ENCODE measurements around the gene MBD3L3. TPM values are rescaled to one million over a fixed set of nuclear protein-coding genes. Genes with fewer than 3 reads are reported as not detected.
A peak's percentile ranks its signal among the peaks of the same experiment; 100 is the strongest.
"Not testable (repeated sequence)": the region's sequence is repeated elsewhere in the genome, so short reads cannot be mapped to it uniquely, and the experiment has no call there.

MBD3L3 gene
- not detected for total RNA-seq
- not detected for total RNA-seq (2013)
- 0 to 0.08 (median 0) reads per million in 29 experiments for total RNA-seq

GRCh38 chr19:7058576-7058975 lies at the start of gene MBD3L3:
TSS of gene MBD3L3 (minus strand) at chr19:7058676. CDS start at chr19:7058605, 71 bp downstream.
- H3K4me3 Mint-ChIP-seq; ATAC-seq (replicated peaks in 1 of 4); H3K27ac Mint-ChIP-seq; H3K27ac ChIP-seq (ENCODE audit: low read length); H3K27me3 Mint-ChIP-seq; H3K9me3 ChIP-seq; H3K4me1 ChIP-seq (ENCODE audit: control insufficient read depth in 1 of 2, extremely low read depth in 1 of 2, insufficient read depth in 2 of 2, low read length in 2 of 2); H3K4me1 Mint-ChIP-seq; H3K36me3 ChIP-seq (ENCODE audit: control insufficient read depth in 2 of 2, extremely low read depth in 1 of 2, insufficient read depth in 1 of 2, low read length in 1 of 2); CTCF ChIA-PET; H3K4me3 ChIP-seq (ENCODE audit: control insufficient read depth in 1 of 2, extremely low read depth in 1 of 2, low read length in 1 of 2); H3K36me3 Mint-ChIP-seq; DNase-seq; H3K9me3 Mint-ChIP-seq; H3K27me3 ChIP-seq (replicated peaks in 1 of 2; ENCODE audit: control insufficient read depth in 2 of 2, extremely low read depth in 1 of 2, insufficient read depth in 2 of 2, low read length in 1 of 2); POLR2A ChIA-PET: not testable (repeated sequence)
- WGBS (ENCODE audit: insufficient coverage), result no CpG with 5 or more reads among the region's 8 CpGs

GRCh38 chr19:7106711-7107657 lies 48.5 kb upstream of the MBD3L3 start:
- Mint-ChIP-seq H3K4me1 (peaks cover 4 to 5% (median 4%) of the 10 kb centered on the region in 3 donors), H3K36me3 (no peaks in the 10 kb centered on the region), H3K27me3 (no peaks in the 10 kb centered on the region), H3K27ac (no peak overlapping the region), H3K9me3 (no peaks in the 10 kb centered on the region), H3K4me3 (no peak overlapping the region)
- no peak for ATAC-seq (replicated peaks in 1 of 4)
- Histone ChIP-seq H3K27me3 (replicated peaks in 1 of 2; ENCODE audit: control insufficient read depth in 2 of 2, extremely low read depth in 1 of 2, insufficient read depth in 2 of 2, low read length in 1 of 2) (peaks cover 0 to 5% of the 10 kb centered on the region in 2 experiments), H3K9me3 (no peaks in the 10 kb centered on the region), H3K4me3 (ENCODE audit: control insufficient read depth in 1 of 2, extremely low read depth in 1 of 2, low read length in 1 of 2) (no peak overlapping the region), H3K27ac (ENCODE audit: low read length) (no peak overlapping the region), H3K4me1 (ENCODE audit: control insufficient read depth in 1 of 2, extremely low read depth in 1 of 2, insufficient read depth in 2 of 2, low read length in 2 of 2) (peaks cover 0 to 3% of the 10 kb centered on the region in 2 experiments), H3K36me3 (ENCODE audit: control insufficient read depth in 2 of 2, extremely low read depth in 1 of 2, insufficient read depth in 1 of 2, low read length in 1 of 2) (no peaks in the 10 kb centered on the region)
- DNase-seq, result no peak
- ChIA-PET CTCF (no interaction called here), POLR2A (no interaction called here)
- 87% methylated on average over 10 of the region's 10 CpGs for WGBS (ENCODE audit: insufficient coverage)

- no peak for DNase-seq
- no peak overlapping the region for H3K4me3 Mint-ChIP-seq
- CTCF ChIA-PET, result no interaction called here
These were observed 46.4 kb upstream of the MBD3L3 start for GRCh38 chr19:7104747-7105447.

GRCh38 chr19:7101498-7102253 lies 43.2 kb upstream of the MBD3L3 start:
- DNase-seq, result peak in 3 of 35 experiments; percentile 11 to 44 (median 23)
- peaks cover 28 to 35% (median 29%) of the 10 kb centered on the region in 3 donors for H3K4me1 Mint-ChIP-seq
- H3K9me3 Mint-ChIP-seq, result peaks cover 4 to 12% (median 8%) of the 10 kb centered on the region in 3 donors
- Histone ChIP-seq H3K27ac (ENCODE audit: low read length) (no peak overlapping the region), H3K36me3 (ENCODE audit: control insufficient read depth in 2 of 2, extremely low read depth in 1 of 2, insufficient read depth in 1 of 2, low read length in 1 of 2) (no peaks in the 10 kb centered on the region), H3K4me1 (ENCODE audit: control insufficient read depth in 1 of 2, extremely low read depth in 1 of 2, insufficient read depth in 2 of 2, low read length in 2 of 2) (peaks cover 3 to 22% of the 10 kb centered on the region in 2 experiments), H3K27me3 (replicated peaks in 1 of 2; ENCODE audit: control insufficient read depth in 2 of 2, extremely low read depth in 1 of 2, insufficient read depth in 2 of 2, low read length in 1 of 2) (no peaks in the 10 kb centered on the region), H3K4me3 (ENCODE audit: control insufficient read depth in 1 of 2, extremely low read depth in 1 of 2, low read length in 1 of 2) (no peak overlapping the region), H3K9me3 (no peaks in the 10 kb centered on the region)
- peak overlapping the region; percentile 29 to 47 for H3K27ac Mint-ChIP-seq
- POLR2A ChIA-PET, result interaction anchor here in 1 of 2 donors (0.5 to 0.8 kb wide), 4 partner anchors 31 to 730 kb away, joined by 3 to 7 read pairs (median 5); partner anchors contain the start of gene ZNF557
- WGBS (ENCODE audit: insufficient coverage), result 90% methylated on average over 6 of the region's 19 CpGs
- peak overlapping the region; percentile 23 to 50 (median 46) for H3K4me3 Mint-ChIP-seq
- CTCF ChIA-PET, result interaction anchor here (0.6 to 2.7 kb wide), 20 partner anchors 31 to 1979 kb away, joined by 3 to 13 read pairs (median 4); partner anchors contain the start of genes GPR108 (in 1 of the 2) and ZNF557 (in 1 of the 2)
- peaks cover 4% of the 10 kb centered on the region for H3K36me3 Mint-ChIP-seq
- no peaks in the 10 kb centered on the region for H3K27me3 Mint-ChIP-seq
- ATAC-seq (replicated peaks in 1 of 4), result no peak

More at GRCh38 chr19:7104747-7105447, 46.4 kb upstream of the MBD3L3 start:
- Mint-ChIP-seq H3K4me1 (peaks cover 15 to 18% (median 16%) of the 10 kb centered on the region in 3 donors), H3K9me3 (no peaks in the 10 kb centered on the region), H3K27ac (no peak overlapping the region), H3K27me3 (no peaks in the 10 kb centered on the region), H3K36me3 (no peaks in the 10 kb centered on the region)
- H3K4me1 ChIP-seq (ENCODE audit: control insufficient read depth in 1 of 2, extremely low read depth in 1 of 2, insufficient read depth in 2 of 2, low read length in 2 of 2), result peaks cover 3 to 11% of the 10 kb centered on the region in 2 experiments
- peaks cover 0 to 3% of the 10 kb centered on the region in 2 experiments for H3K27me3 ChIP-seq (replicated peaks in 1 of 2; ENCODE audit: control insufficient read depth in 2 of 2, extremely low read depth in 1 of 2, insufficient read depth in 2 of 2, low read length in 1 of 2)
- POLR2A ChIA-PET, result no interaction called here
- H3K9me3 ChIP-seq, result no peaks in the 10 kb centered on the region
- no peaks in the 10 kb centered on the region for H3K36me3 ChIP-seq (ENCODE audit: control insufficient read depth in 2 of 2, extremely low read depth in 1 of 2, insufficient read depth in 1 of 2, low read length in 1 of 2)
- H3K27ac ChIP-seq (ENCODE audit: low read length), result no peak overlapping the region
- ATAC-seq (replicated peaks in 1 of 4), result no peak
- no peak overlapping the region for H3K4me3 ChIP-seq (ENCODE audit: control insufficient read depth in 1 of 2, extremely low read depth in 1 of 2, low read length in 1 of 2)

- Histone ChIP-seq H3K36me3 (ENCODE audit: control insufficient read depth in 2 of 2, extremely low read depth in 1 of 2, insufficient read depth in 1 of 2, low read length in 1 of 2) (no peaks in the 10 kb centered on the region), H3K4me3 (ENCODE audit: control insufficient read depth in 1 of 2, extremely low read depth in 1 of 2, low read length in 1 of 2) (peak overlapping the region; percentile 56 to 93), H3K4me1 (ENCODE audit: control insufficient read depth in 1 of 2, extremely low read depth in 1 of 2, insufficient read depth in 2 of 2, low read length in 2 of 2) (peaks cover 3 to 22% of the 10 kb centered on the region in 2 experiments), H3K9me3 (no peaks in the 10 kb centered on the region), H3K27me3 (replicated peaks in 1 of 2; ENCODE audit: control insufficient read depth in 2 of 2, extremely low read depth in 1 of 2, insufficient read depth in 2 of 2, low read length in 1 of 2) (no peaks in the 10 kb centered on the region), H3K27ac (ENCODE audit: low read length) (peak overlapping the region; percentile 91)
- WGBS (ENCODE audit: insufficient coverage), result 3% methylated on average over 5 of the region's 9 CpGs
- ChIA-PET CTCF (interaction anchor here in 1 of 2 donors (0.6 to 2.7 kb wide), 8 partner anchors 20 to 844 kb away, joined by 3 to 13 read pairs (median 4); partner anchors contain the start of genes TIMM44 and ZNF557), POLR2A (interaction anchor here (0.5 to 0.9 kb wide), 6 partner anchors 29 to 506 kb away, joined by 3 to 14 read pairs (median 5); no protein-coding TSS in a partner anchor)
- Mint-ChIP-seq H3K36me3 (peaks cover 15% of the 10 kb centered on the region), H3K4me1 (peaks cover 28 to 35% (median 29%) of the 10 kb centered on the region in 3 donors), H3K27me3 (no peaks in the 10 kb centered on the region), H3K4me3 (peak overlapping the region; percentile 88 to 92 (median 90)), H3K9me3 (peaks cover 9 to 25% (median 22%) of the 10 kb centered on the region in 3 donors), H3K27ac (peak overlapping the region; percentile 88 to 94)
- peak in 6 of 35 experiments; percentile 18 to 65 (median 42) for DNase-seq
- no peak for ATAC-seq (replicated peaks in 1 of 4)
These were observed 41.1 kb upstream of the MBD3L3 start for GRCh38 chr19:7099597-7099921.
